HAP-1 (cell line): ENCODE measurements around the gene HS6ST2.
A peak's percentile ranks its signal among the peaks of the same experiment; 100 is the strongest.

Experiments
- DNase-seq, 2 experiments: peaks; one replicate each; pipeline ENCODE4 v3.0.0-alpha.2; 2016 to 2020; ENCODE audit warnings: low spot score in 2 of 2
- H3K27me3 ChIP-seq: fragments of 250-450 bp; sonication (Bioruptor Pico); 2 replicates; pipeline ENCODE4 v1.5.1; 2020; ENCODE audit warnings: low read depth, mild to moderate bottlenecking, moderate library complexity
- H3K36me3 ChIP-seq: fragments of 250-450 bp; sonication (Bioruptor Pico); replicated peaks from 2 replicates; pipeline ENCODE4 v1.5.1; 2020; ENCODE audit warnings: mild to moderate bottlenecking
- H3K4me1 ChIP-seq: fragments of 250-450 bp; sonication (Bioruptor Pico); 2 replicates; pipeline ENCODE4 v1.5.1; 2020; ENCODE audit warnings: mild to moderate bottlenecking
- H3K4me3 ChIP-seq: fragments of 250-450 bp; sonication (Bioruptor Pico); 2 replicates; pipeline ENCODE4 v1.5.1; 2020; ENCODE audit warnings: mild to moderate bottlenecking, moderate library complexity
- H3K9me3 ChIP-seq: fragments of 250-450 bp; sonication (Bioruptor Pico); 2 replicates; pipeline ENCODE4 v1.5.1; 2020; ENCODE audit warnings: mild to moderate bottlenecking, moderate library complexity
- in situ Hi-C: fragments of 300-500 bp; cut with MboI; formaldehyde crosslinking; loops from 3 replicates; pipeline ENCODE4 v1.14.3; 2020; ENCODE audit warnings: low sequenced_read_pairs, inconsistent platforms, mixed read lengths

HS6ST2 gene

GRCh38 chrX:132714913-132715312 is 243.5 kb downstream of the HS6ST2 start:
- H3K9me3 ChIP-seq, result no peaks in the 10 kb centered on the region
- in situ Hi-C loops, result no loop called here
- H3K27me3 ChIP-seq, result no peaks in the 10 kb centered on the region
- H3K36me3 ChIP-seq, result no peaks in the 10 kb centered on the region
- DNase-seq, result no peak
- H3K4me3 ChIP-seq, result no peak overlapping the region
- H3K4me1 ChIP-seq, result no peaks in the 10 kb centered on the region; the same call in 1 of the 2 replicates

GRCh38 chrX:132712350-132712749 is 246.1 kb downstream of the HS6ST2 start:
- DNase-seq, result no peak
- in situ Hi-C loops, result no loop called here
- Histone ChIP-seq H3K9me3 (no peaks in the 10 kb centered on the region), H3K27me3 (no peaks in the 10 kb centered on the region), H3K4me3 (no peak overlapping the region), H3K36me3 (no peaks in the 10 kb centered on the region), H3K4me1 (no peaks in the 10 kb centered on the region; the same call in 1 of the 2 replicates)

DNA sequence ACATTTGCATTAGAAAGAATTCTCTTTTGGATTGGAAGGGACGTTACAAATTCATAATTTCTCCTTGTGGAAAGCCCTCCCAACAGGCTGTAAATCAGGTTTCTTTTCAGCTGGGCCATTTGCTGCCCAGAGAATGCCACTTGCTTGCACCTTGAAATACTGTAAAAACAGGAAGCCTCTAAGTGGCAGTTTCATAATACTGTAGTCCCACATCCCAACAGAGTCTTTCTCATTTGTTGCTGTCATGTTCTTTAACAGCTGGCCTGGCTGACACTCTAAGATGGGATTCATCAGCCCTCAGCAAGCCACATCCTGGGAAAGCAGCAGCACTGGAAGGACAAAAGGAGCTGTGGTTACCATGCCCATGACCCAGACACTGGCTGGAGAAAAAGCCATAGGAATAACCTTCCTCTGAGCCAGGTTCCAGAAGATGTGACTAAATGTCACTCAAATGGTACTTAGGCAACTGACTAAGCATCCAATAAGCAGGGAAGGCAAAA is 247.7 kb downstream of the HS6ST2 start:
- Histone ChIP-seq H3K4me1 (no peaks in the 10 kb centered on the region; the same call in 1 of the 2 replicates), H3K9me3 (no peaks in the 10 kb centered on the region), H3K36me3 (no peaks in the 10 kb centered on the region), H3K27me3 (no peaks in the 10 kb centered on the region), H3K4me3 (no peak overlapping the region)
- in situ Hi-C loops, result no loop called here
- DNase-seq, result no peak

DNA sequence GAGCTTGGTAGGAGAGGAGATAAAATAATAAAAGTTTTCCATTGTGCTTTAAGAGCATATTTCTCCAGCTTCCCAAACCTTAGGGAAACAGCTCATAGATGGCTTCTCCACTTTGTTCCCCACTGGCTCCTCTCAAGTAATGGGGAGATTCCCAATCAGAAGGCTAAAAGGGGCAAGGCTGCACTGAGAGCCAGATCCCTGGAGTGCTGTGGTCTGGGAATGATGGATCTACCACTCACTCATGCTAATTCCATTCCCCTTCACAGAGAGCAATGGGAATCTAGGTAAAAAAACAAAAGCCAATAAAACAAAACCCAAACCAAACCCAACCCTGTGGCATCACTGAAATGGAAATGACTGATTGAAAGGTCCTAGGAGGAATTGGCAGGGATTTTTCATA is 249.9 kb downstream of the HS6ST2 start:
- Histone ChIP-seq H3K36me3 (no peaks in the 10 kb centered on the region), H3K27me3 (no peaks in the 10 kb centered on the region), H3K4me3 (no peak overlapping the region), H3K4me1 (no peaks in the 10 kb centered on the region), H3K9me3 (no peaks in the 10 kb centered on the region)
- no peak for DNase-seq
- in situ Hi-C loops, result no loop called here

- no peak overlapping the region for H3K4me3 ChIP-seq
- no peaks in the 10 kb centered on the region for H3K9me3 ChIP-seq
- no peaks in the 10 kb centered on the region for H3K27me3 ChIP-seq
- in situ Hi-C loops, result no loop called here
- peaks cover 13% of the 10 kb centered on the region for H3K4me1 ChIP-seq
- H3K36me3 ChIP-seq, result no peaks in the 10 kb centered on the region
- DNase-seq, result no peak
Measured at GRCh38 chrX:132704769-132705168, 253.7 kb downstream of the HS6ST2 start.

DNA sequence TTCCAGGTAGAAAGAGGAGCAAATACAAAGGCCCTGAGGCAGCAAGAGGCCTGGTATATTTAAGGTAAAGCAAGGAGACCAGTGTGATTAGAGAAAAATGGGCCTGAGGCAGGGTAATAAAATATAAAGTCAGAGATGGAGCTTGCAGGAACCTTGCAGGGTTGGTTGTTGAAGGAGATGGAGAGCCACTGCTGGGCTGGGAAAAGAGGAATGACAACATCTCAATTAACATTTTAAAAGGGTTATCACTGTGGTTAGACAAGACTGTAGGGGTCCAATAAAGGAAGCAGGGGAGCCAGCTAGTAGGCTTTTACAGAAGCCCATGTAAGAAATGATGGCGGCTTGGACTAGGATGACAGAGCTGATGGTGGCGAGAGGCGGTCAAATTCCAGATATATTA is 264.0 kb downstream of the HS6ST2 start:
- H3K9me3 ChIP-seq, result no peaks in the 10 kb centered on the region
- in situ Hi-C loops, result no loop called here
- no peaks in the 10 kb centered on the region for H3K36me3 ChIP-seq
- H3K4me3 ChIP-seq, result no peak overlapping the region
- DNase-seq, result no peak
- peaks cover 15% of the 10 kb centered on the region for H3K4me1 ChIP-seq
- H3K27me3 ChIP-seq, result no peaks in the 10 kb centered on the region

DNA sequence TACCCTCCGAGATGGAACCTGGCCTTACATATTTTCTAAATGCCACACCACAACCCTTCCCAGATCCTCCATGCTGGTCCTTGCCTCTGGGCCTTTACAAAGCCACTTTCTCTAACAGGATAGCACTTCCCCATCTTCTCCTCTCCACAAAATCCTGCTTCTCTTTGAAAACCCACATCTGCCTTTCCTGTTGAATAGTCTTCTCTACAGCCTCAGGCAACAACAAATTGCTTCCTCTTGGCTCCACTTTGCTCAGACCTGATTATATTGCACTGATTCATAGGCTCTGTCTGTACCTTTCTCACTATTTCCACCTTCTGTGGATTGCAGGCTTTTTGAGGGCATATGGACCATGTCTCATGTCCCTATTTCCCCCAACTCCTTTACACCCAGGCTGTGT is 265.9 kb downstream of the HS6ST2 start:
- no peaks in the 10 kb centered on the region for H3K27me3 ChIP-seq
- no peak for DNase-seq
- H3K9me3 ChIP-seq, result no peaks in the 10 kb centered on the region
- peaks cover 22% of the 10 kb centered on the region for H3K4me1 ChIP-seq
- in situ Hi-C loops, result no loop called here
- H3K4me3 ChIP-seq, result no peak overlapping the region
- H3K36me3 ChIP-seq, result no peaks in the 10 kb centered on the region

DNA sequence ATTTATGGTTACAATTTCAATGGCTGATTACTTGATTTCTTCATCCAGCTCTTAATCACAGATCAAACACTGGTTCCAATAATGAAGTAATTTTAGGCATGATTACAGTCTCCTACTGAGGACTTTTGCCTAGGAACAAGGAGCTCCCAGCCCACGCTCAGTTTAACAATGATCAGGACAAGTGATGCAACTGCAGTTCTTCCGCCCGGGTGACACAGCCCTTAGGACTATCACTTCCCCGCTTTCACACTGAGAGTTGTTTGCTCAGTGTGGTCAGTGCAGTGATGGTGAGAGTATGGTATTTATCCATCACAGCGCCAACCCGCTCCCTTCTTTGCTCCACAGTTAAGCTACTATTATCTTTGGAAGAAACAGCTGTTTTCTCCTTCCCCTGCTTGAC is 266.4 kb downstream of the HS6ST2 start:
- H3K9me3 ChIP-seq, result no peaks in the 10 kb centered on the region
- H3K36me3 ChIP-seq, result no peaks in the 10 kb centered on the region
- H3K4me1 ChIP-seq, result peaks cover 22% of the 10 kb centered on the region
- DNase-seq, result no peak
- in situ Hi-C loops, result no loop called here
- H3K27me3 ChIP-seq, result no peaks in the 10 kb centered on the region
- H3K4me3 ChIP-seq, result no peak overlapping the region

GRCh38 chrX:132689612-132690563 is 268.5 kb downstream of the HS6ST2 start:
- Histone ChIP-seq H3K36me3 (no peaks in the 10 kb centered on the region), H3K9me3 (no peaks in the 10 kb centered on the region), H3K27me3 (no peaks in the 10 kb centered on the region), H3K4me3 (no peak overlapping the region), H3K4me1 (peaks cover 22% of the 10 kb centered on the region)
- in situ Hi-C loops, result no loop called here
- peak; percentile 60 to 97 for DNase-seq

DNA sequence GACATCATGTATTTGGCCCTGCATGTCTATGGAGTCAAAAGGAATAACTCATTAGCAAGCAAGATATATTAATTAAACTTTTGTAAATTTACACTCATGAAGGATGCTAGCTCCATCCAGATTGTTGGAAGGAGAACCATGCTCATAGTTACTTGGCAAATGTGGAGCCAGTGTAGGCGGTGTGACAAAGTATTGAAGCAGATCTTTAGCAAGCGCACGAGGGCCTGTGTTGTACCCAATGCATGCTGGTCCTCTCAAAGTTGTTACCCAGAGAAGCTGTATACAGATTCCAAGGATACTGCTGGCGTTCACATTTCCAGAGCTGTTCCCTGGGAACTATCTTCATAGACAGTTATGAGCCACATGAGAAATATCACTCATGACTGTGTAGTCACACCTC is 273.2 kb downstream of the HS6ST2 start:
- Histone ChIP-seq H3K9me3 (no peaks in the 10 kb centered on the region), H3K4me1 (peaks cover 16% of the 10 kb centered on the region), H3K4me3 (no peak overlapping the region), H3K27me3 (no peaks in the 10 kb centered on the region), H3K36me3 (no peaks in the 10 kb centered on the region)
- no peak for DNase-seq
- in situ Hi-C loops, result no loop called here

- DNase-seq, result no peak
- in situ Hi-C loops, result no loop called here
- no peaks in the 10 kb centered on the region for H3K4me1 ChIP-seq
- H3K36me3 ChIP-seq, result no peaks in the 10 kb centered on the region
- H3K4me3 ChIP-seq, result no peak overlapping the region
- no peaks in the 10 kb centered on the region for H3K27me3 ChIP-seq
- no peaks in the 10 kb centered on the region for H3K9me3 ChIP-seq
Measured at GRCh38 chrX:132677233-132677716, 281.2 kb downstream of the HS6ST2 start.

GRCh38 chrX:132676561-132677186 is 281.8 kb downstream of the HS6ST2 start:
- no peaks in the 10 kb centered on the region for H3K9me3 ChIP-seq
- DNase-seq, result peak; percentile 22 to 26
- in situ Hi-C loops, result no loop called here
- H3K36me3 ChIP-seq, result no peaks in the 10 kb centered on the region
- H3K4me1 ChIP-seq, result no peaks in the 10 kb centered on the region
- H3K4me3 ChIP-seq, result no peak overlapping the region
- no peaks in the 10 kb centered on the region for H3K27me3 ChIP-seq

GRCh38 chrX:132676102-132676501 is 282.3 kb downstream of the HS6ST2 start:
- Histone ChIP-seq H3K4me1 (no peaks in the 10 kb centered on the region), H3K9me3 (no peaks in the 10 kb centered on the region), H3K4me3 (no peak overlapping the region), H3K27me3 (no peaks in the 10 kb centered on the region), H3K36me3 (no peaks in the 10 kb centered on the region)
- in situ Hi-C loops, result no loop called here
- DNase-seq, result no peak

GRCh38 chrX:132673331-132673730 is 285.1 kb downstream of the HS6ST2 start:
- H3K27me3 ChIP-seq, result no peaks in the 10 kb centered on the region
- DNase-seq, result no peak

More at GRCh38 chrX:132673331-132673730, 285.1 kb downstream of the HS6ST2 start:
- in situ Hi-C loops, result no loop called here
- Histone ChIP-seq H3K4me1 (no peaks in the 10 kb centered on the region), H3K4me3 (no peak overlapping the region), H3K9me3 (no peaks in the 10 kb centered on the region), H3K36me3 (no peaks in the 10 kb centered on the region)
